Superior temporal gyrus (tissue), 1 donor: Measurements from ENCODE around the gene GPRC5C.

Experiments
- DNase-seq: peaks from one replicate; pipeline ENCODE4 v3.0.0-alpha.2; 2016; ENCODE audit errors: extremely low spot score

Gene GPRC5C

GRCh38 chr17:74452033-74452840, 20.3 kb downstream of the GPRC5C start:
- DNase-seq: no peak

- DNase-seq: no peak
These were observed 21.2 kb downstream of the GPRC5C start for GRCh38 chr17:74452841-74453661.

GRCh38 chr17:74453665-74454196, 21.8 kb downstream of the GPRC5C start:
- DNase-seq: no peak

- DNase-seq: peak; percentile 77
These were observed 22.5 kb downstream of the GPRC5C start for GRCh38 chr17:74454197-74455024.

- DNase-seq: no peak
These were observed 23.2 kb downstream of the GPRC5C start for GRCh38 chr17:74455025-74455545.

GRCh38 chr17:74455821-74456220, 23.9 kb downstream of the GPRC5C start:
- DNase-seq: peak; percentile 26

GRCh38 chr17:74457146-74457819, 25.4 kb downstream of the GPRC5C start:
- DNase-seq: peak; percentile 94

GRCh38 chr17:74457820-74458166, 25.9 kb downstream of the GPRC5C start:
- DNase-seq: no peak

GRCh38 chr17:74458835-74459234, 26.9 kb downstream of the GPRC5C start:
- DNase-seq: no peak

- DNase-seq: no peak
These were observed 27.7 kb downstream of the GPRC5C start for GRCh38 chr17:74459622-74460021.

GRCh38 chr17:74460241-74460640, 28.4 kb downstream of the GPRC5C start:
- DNase-seq: no peak

GRCh38 chr17:74460996-74461395, 29.1 kb downstream of the GPRC5C start:
- DNase-seq: no peak

- no peak for DNase-seq
These were observed 29.7 kb downstream of the GPRC5C start for GRCh38 chr17:74461611-74462010.

- no peak for DNase-seq
These were observed 33.0 kb downstream of the GPRC5C start for GRCh38 chr17:74464730-74465377.

- no peak for DNase-seq
These were observed 33.7 kb downstream of the GPRC5C start for GRCh38 chr17:74465378-74466110.

- DNase-seq: no peak
These were observed 34.4 kb downstream of the GPRC5C start, which contains the start of gene CD300A for GRCh38 chr17:74466111-74466827. CD300A (plus strand) TSS chr17:74466634; CDS start chr17:74466704, 70 bp downstream.

GRCh38 chr17:74466828-74467184, 34.9 kb downstream of the GPRC5C start:
- DNase-seq: no peak

GRCh38 chr17:74467221-74467951, 35.5 kb downstream of the GPRC5C start:
- DNase-seq: no peak
